Neutrophil (primary cell): Measurements from ENCODE around the gene C6orf47.
A peak's percentile ranks its signal among the peaks of the same experiment; 100 is the strongest.

Experiments used
- H3K27ac ChIP-seq: fragments of 200-600 bp; sonication (generic); 2 replicates; pipeline ENCODE4 v1.5.1; 2016; ENCODE audit warnings: mild to moderate bottlenecking, moderate library complexity
- H3K27me3 ChIP-seq: fragments of 200-600 bp; sonication (generic); 2 replicates; pipeline ENCODE4 v1.6.0; 2016; ENCODE audit warnings: mild to moderate bottlenecking
- H3K36me3 ChIP-seq: fragments of 200-600 bp; sonication (generic); 2 replicates; pipeline ENCODE4 v1.5.1; 2017
- H3K4me1 ChIP-seq, 2 experiments: fragments of 200-600 bp in 1 of 2; sonication (generic) in 1 of 2; 1 replicate in 1 of 2; 2 replicates in 1 of 2; pipeline versions ENCODE4 v1.5.1 to v1.6.1; 2013 to 2016; ENCODE audit warnings: low read depth in 1 of 2, low read length in 1 of 2, mild to moderate bottlenecking in 1 of 2, moderate library complexity in 1 of 2; ENCODE audit not compliant: control insufficient read depth in 1 of 2, insufficient read depth in 1 of 2
- H3K4me3 ChIP-seq, 2 experiments: fragments of 200-600 bp in 1 of 2; sonication (generic) in 1 of 2; 1 replicate in 1 of 2; 2 replicates in 1 of 2; pipeline ENCODE4 v1.5.1; 2013 to 2016; ENCODE audit warnings: low read depth in 1 of 2, low read length in 1 of 2, mild to moderate bottlenecking in 1 of 2, moderate library complexity in 1 of 2
- H3K9me3 ChIP-seq: fragments of 200-600 bp; sonication (generic); 2 replicates; pipeline ENCODE4 v1.5.1; 2016
- TF ChIP-seq, protein P1 (sequence below): fragments of 200-600 bp; sonication (generic); IDR thresholded peaks from 2 replicates; pipeline ENCODE4 v1.5.1; 2016; ENCODE audit warnings: antibody characterized with exemption

The C6orf47 gene

DNA sequence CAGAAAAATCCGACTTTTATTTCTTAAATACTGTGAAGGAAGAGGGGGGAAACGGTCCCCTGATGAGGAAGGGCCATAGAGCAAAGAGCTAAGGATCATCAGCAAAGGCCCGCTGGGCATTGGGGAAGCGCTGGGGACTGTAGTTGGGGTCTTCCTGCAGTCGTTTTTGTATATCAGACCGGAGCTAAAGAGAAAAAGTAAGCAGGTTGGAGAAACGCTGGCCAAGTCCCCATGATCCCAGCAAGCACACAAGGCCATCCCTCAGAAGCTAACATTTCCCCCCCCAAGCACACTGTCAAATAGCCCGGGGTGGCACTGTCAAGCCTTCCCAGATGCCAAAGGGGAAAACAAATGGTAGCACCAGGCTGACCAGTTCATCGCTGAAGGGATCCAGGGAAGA is 21.5 kb downstream of the C6orf47 start:
- TF ChIP-seq, protein P1, sequence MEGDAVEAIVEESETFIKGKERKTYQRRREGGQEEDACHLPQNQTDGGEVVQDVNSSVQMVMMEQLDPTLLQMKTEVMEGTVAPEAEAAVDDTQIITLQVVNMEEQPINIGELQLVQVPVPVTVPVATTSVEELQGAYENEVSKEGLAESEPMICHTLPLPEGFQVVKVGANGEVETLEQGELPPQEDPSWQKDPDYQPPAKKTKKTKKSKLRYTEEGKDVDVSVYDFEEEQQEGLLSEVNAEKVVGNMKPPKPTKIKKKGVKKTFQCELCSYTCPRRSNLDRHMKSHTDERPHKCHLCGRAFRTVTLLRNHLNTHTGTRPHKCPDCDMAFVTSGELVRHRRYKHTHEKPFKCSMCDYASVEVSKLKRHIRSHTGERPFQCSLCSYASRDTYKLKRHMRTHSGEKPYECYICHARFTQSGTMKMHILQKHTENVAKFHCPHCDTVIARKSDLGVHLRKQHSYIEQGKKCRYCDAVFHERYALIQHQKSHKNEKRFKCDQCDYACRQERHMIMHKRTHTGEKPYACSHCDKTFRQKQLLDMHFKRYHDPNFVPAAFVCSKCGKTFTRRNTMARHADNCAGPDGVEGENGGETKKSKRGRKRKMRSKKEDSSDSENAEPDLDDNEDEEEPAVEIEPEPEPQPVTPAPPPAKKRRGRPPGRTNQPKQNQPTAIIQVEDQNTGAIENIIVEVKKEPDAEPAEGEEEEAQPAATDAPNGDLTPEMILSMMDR, result no peak
- Histone ChIP-seq H3K36me3 (peaks cover 99% of the 10 kb centered on the region), H3K27me3 (no peaks in the 10 kb centered on the region), H3K4me3 (no peak overlapping the region), H3K9me3 (peaks cover 4% of the 10 kb centered on the region), H3K4me1 (no peaks in the 10 kb centered on the region), H3K27ac (peak overlapping the region; percentile 31)

DNA sequence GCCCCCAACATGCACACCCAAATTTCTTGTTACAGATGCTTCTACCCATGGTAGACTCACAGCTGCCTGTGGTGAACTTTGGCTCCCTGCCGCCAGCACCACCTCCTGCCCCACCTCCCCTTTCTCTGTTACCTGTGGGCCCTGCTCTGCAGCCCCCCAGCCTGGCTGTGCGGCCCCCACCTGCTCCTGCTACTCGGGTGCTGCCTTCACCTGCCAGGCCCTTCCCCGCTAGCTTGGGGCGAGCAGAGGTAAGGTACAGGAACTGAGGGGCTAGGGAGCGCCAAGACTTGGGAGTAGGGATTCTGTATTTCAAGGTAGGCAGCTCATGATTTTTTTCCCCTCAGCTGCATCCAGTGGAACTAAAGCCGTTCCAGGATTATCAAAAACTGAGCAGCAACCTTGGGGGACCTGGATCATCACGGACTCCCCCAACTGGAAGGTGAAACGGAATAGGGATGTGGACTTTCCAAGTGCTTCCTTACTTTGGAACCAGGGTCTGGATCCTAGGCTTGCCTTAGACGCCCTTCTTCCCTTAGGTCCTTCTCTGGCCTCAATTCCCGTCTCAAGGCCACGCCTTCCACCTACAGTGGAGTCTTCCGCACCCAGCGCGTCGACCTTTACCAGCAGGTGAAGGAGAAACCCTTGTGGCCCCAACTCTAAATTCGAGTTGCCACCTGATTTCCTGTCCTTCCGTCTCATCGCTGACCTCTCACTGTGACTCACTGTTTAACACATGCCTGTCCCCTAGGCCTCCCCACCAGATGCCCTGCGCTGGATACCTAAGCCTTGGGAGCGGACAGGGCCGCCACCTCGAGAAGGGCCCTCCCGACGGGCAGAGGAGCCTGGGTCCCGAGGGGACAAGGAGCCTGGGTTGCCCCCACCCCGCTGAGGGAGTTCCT is 23.6 kb downstream of the C6orf47 start:
- peaks cover 100% of the 10 kb centered on the region for H3K36me3 ChIP-seq
- no peaks in the 10 kb centered on the region for H3K27me3 ChIP-seq
- no peak overlapping the region for H3K27ac ChIP-seq
- H3K4me1 ChIP-seq, result no peaks in the 10 kb centered on the region
- no peak overlapping the region for H3K4me3 ChIP-seq
- peaks cover 4% of the 10 kb centered on the region for H3K9me3 ChIP-seq
- TF ChIP-seq, protein P1, result no peak

DNA sequence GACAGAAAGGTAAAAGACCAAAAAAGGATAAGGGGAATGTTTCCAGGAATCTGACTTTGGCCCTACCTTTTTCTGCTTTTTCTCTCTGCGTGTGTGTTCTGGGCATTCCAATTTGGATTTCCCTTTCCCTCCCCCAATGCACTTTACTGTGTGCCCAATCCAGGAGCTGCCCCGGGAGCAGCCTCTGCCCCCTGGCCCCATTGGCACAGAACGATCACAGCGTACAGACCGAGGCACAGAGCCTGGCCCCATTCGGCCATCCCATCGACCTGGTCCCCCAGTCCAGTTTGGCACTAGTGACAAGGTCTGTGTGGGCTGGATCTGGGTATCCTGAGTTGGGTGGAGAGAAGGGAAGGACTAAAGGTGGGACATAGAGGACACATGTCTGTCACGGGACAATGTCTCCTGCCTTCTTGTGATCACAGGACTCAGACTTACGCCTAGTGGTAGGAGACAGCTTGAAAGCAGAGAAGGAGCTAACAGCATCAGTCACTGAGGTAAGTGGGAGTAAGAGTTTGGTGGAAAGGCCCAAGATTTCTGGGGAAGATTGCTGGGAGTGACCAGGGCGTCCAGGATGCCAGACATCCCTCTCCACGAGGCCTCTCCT is 25.5 kb downstream of the C6orf47 start:
- no peaks in the 10 kb centered on the region for H3K4me1 ChIP-seq
- peak overlapping the region; percentile 5 for H3K27ac ChIP-seq
- peaks cover 4% of the 10 kb centered on the region for H3K9me3 ChIP-seq
- H3K27me3 ChIP-seq, result no peaks in the 10 kb centered on the region
- H3K4me3 ChIP-seq, result no peak overlapping the region
- TF ChIP-seq, protein P1, result no peak
- H3K36me3 ChIP-seq, result peaks cover 100% of the 10 kb centered on the region

DNA sequence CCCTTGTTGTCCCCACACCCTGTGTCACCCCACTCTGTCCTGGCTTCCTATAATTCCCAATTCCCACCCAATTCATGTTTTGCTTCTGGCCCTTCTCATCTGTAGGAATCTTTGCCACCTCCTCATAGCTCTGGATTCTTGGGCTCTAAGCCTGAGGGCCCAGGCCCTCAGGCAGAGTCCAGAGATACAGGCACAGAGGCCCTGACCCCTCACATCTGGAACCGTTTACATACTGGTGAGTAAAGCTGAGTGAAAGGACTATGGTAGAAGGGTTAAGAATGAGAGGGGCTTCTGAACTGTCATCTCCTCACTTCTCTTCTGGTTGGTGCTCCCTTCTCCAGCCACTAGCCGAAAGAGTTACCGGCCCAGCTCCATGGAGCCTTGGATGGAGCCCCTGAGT is 26.4 kb downstream of the C6orf47 start:
- Histone ChIP-seq H3K27me3 (no peaks in the 10 kb centered on the region), H3K4me3 (no peak overlapping the region), H3K27ac (no peak overlapping the region), H3K9me3 (peaks cover 4% of the 10 kb centered on the region), H3K4me1 (no peaks in the 10 kb centered on the region), H3K36me3 (peaks cover 100% of the 10 kb centered on the region)
- TF ChIP-seq, protein P1, result no peak

DNA sequence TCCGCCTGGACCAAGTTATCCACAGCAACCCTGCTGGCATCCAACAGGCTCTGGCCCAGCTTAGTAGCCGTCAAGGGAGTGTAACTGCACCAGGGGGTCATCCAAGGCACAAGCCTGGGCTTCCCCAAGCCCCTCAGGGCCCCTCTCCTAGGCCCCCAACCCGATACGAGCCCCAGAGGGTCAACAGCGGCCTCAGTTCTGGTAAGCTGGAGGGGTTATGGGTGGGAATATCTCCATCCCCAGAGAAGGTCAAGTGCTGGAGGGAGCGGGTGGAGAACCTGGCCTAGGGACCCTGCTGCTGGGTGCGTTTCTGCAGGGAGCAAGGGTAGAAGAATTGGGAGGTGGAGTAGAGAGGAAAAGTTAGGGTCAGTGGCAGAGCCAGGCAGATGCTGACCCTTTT is 27.1 kb downstream of the C6orf47 start:
- Histone ChIP-seq H3K27me3 (no peaks in the 10 kb centered on the region), H3K4me1 (no peaks in the 10 kb centered on the region), H3K36me3 (peaks cover 100% of the 10 kb centered on the region), H3K27ac (no peak overlapping the region), H3K9me3 (peaks cover 4% of the 10 kb centered on the region), H3K4me3 (no peak overlapping the region)
- TF ChIP-seq, protein P1, result no peak
